ENCODE measurements around the gene OR10AD1.
"Not testable (repeated sequence)": the region's sequence is repeated elsewhere in the genome, so short reads cannot be mapped to it uniquely, and the experiment has no call there.

OR10AD1 gene, protein sequence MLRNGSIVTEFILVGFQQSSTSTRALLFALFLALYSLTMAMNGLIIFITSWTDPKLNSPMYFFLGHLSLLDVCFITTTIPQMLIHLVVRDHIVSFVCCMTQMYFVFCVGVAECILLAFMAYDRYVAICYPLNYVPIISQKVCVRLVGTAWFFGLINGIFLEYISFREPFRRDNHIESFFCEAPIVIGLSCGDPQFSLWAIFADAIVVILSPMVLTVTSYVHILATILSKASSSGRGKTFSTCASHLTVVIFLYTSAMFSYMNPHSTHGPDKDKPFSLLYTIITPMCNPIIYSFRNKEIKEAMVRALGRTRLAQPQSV

DNA sequence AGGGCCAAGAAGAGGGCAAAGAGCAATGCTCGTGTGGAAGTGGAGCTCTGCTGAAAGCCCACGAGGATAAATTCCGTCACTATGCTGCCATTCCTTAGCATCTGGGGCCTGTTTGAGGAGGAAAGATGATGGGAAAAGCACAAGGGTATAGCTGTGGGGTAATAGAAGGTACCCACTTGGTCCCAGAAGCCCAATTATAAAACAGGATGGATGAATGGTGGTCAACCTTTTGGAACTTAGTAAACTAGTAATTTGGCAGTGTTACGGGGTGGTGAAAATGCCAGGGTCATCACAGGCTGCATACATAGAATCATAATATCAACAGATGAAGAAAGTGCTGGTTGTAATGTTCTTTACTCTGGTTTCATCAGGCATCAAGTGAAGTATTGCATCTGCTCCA lies at the start of gene OR10AD1:
Gene OR10AD1 (minus strand): TSS at position 101 of the 400 bp plus-strand sequence. CDS start 0 bp downstream, at position 101.
- no peak for DNase-seq

DNA sequence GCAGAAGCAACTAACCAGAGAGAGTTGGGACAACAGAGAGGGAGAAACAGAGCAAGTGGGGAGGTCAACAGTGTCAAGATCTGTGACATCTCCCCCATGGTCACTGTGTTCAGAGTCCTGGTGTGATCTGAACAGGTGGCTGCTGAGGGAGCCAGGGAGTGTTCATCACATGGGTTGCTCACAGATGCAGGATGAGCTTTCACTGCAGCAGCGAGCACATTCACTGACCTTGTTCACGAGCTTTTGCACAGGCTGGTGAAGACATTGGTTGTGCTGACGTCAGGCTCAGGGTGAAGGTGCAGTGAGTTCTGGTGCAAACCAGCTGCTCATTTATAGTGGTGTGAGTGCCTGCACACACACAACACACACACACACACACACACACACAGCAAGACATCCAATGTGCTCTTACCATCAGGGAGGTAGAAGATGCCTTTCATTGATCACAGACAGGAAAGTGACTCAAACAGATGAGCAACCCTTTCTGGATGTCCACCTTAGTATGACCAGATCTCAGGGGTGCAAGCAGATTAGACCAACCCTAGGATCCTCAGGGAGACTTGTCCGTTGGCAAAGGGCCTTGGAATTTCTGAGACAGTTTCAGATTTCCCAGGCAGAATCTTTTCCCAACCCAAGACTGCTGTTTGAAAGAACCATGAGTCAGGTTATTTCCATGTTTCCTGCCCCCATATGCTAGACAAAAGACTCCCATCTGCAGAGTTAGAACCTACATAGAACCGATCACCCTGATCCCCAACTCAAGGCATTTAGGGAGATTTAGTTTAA lies 44.3 kb upstream of the OR10AD1 start:
- no peak for DNase-seq

DNA sequence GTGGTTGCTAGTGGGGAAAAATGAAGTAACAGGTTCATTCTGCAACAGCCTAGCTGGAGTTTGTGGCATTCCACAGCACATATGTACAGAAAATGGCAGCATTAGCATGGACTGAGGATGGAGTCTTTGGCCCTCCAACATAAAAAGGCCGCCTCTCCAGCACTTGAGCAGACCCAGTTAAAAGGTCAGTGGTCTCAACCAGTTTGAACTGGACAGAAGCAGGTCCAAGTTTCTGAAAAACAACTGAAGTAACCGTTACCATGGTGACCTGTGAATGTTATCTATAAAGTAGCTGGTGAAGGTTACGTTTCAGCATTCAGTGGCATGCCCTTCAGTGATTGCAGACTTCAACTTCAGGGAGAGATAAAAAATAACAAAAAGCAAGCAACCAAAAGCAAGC lies 34.1 kb upstream of the OR10AD1 start:
- DNase-seq: no peak

DNA sequence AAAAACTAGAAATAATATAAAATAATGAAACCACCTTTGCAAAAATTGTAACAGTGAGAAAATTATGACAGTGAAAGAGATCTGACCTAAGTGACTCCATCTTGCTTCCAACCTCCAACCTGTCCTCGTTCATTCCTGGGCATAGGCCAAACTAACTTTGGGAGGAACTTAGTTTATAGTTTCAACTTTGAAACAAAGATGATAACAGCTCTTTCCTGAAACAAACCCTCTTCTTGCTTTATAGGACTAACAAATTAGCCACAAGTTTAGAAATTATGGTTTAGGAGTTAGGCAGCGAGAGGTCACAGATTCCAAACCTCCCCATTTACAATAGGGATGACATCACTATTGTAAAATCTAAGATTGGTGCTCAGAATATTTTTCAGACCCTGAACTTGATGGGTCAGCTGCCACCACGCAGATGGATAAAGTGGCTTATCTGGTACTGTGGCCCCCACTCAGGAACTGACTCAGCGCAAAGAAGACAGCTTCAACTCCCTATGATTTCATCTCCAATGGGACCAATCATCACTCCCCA lies 32.8 kb upstream of the OR10AD1 start:
- DNase-seq: no peak

DNA sequence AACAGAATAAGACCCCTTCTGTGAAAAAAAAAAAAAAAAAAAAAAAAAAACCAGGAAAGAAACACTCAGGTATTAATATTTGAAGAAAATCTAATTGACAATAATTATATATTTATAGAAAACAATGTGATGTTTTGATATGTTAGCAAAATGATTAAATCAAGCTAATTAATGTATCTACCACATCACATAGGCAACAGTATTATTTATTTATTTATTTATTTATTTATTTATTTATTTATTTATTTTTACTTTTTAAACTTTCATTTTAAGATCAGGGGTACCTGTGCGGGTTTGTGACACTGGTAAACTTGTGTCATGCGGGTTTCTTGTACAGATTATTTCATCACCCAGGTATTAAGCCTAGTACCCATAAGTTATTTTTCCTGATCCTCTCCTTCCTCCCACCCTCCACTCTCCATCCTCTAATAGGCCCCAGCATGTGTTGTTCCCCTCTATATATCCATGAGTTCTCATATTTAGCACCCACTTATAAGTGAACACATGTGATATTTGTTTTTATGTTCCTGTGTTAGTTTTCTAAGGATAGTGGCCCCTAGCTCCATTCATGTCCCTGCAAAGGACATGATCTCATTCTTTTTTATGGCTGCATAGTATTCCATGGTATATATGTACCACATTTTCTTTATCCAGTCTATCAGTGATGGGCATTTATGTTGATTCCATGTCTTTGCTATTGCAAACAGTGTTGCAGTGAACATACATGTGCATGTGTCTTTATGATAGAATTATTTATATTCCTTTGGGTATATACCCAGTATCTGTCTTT lies 28.3 kb upstream of the OR10AD1 start:
- DNase-seq: not testable (repeated sequence)

DNA sequence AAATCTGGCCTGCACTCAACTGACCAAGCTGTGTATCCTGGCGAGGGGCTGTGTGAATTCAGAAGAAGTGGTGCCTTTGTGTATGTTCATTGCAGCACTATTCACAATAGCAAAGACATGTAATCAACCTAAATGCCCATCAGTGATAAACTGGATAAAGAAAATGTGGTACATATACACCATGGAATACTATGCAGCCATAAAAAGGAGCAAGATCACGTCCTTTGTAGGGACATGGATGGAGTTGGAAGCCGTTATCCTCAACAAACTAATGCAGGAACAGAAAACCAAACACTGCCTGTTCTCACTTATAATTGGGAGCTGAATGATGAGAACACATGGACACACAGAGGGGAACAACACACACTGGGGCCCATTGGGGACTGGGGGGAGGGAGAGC lies 21.4 kb upstream of the OR10AD1 start:
- DNase-seq: not testable (repeated sequence)

DNA sequence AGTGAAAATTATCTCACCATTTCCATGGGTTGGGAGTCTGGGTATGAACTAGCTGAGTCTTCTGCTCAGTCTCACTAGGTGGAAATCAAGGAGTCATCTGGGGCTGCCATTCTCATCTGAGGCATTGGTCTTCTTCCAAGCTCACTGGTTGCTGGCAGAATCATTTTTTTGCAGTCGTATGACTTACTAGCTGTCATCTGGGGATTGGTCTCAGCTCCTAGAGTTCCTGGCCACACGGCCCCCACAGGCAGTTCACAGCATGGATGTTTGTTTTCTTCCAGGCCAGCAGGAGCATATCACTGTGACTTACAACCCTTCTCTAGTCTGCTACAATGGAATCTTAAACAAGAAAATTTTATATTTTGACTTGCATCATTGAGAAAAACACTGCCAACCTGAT lies 18.6 kb upstream of the OR10AD1 start:
- DNase-seq: no peak

DNA sequence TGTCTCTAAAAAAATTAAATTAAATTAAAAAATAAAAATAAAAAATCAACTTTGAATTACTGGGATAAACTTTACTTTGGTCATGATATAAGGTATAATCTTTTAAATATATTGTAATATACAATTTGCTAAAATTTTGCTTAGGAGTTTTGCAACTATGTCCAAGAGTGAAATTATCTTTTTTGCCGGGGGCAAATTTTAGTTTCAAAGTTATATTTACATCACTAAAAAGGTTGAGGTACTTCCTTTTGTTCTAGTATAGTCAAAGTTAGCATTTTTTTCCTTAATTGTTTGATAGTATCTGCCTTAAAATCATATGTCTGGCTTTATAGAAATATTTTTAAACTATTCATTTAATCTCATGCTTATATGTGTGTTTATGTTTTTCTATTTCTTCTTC lies 17.6 kb upstream of the OR10AD1 start:
- no peak for DNase-seq

DNA sequence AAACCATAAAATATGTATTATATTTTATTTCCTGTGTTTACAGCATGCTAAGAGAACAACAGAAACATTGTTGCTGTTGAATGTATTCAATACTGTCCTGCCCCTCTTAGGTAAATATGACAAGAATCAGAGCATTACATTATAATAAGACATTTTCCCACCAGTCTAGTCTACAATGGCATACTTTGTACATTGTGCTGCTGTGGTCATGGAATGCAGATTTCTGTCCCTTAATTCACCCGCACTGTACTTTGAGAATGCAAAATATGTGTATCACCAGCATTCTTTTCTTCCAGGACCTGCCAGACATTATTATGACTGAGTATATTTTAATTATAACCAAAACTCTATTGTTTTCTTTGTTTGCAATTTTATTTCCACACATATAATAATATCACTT lies 16.5 kb upstream of the OR10AD1 start:
- DNase-seq: no peak

DNA sequence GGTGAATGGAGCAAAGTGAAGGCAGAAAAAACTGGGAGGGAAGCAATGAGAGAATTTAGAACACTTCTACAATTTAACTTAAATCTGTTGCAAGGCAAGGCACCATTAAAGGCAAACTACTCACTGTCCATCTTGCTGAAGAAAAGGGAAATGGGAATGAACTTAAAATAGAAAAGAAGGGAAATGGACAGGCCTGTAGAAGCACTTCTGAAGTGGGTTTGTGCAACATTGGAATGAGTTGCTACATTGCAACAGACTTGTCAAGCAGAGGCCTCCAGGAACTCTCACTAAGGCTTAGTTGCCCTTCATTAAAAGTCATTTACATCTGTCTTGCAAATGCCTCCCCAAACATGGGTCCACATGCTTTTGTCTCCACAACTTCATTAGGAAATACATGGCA lies 13.7 kb upstream of the OR10AD1 start:
- DNase-seq: no peak

DNA sequence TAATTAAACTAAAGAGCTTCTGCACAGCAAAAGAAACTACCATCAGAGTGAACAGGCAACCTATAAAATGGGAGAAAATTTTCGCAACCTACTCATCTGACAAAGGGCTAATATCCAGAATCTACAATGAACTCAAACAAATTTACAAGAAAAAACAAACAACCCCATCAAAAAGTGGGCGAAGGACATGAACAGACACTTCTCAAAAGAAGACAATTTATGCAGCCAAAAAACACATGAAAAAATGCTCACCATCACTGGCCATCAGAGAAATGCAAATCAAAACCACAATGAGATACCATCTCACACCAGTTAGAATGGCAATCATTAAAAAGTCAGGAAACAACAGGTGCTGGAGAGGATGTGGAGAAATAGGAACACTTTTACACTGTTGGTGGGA lies 6.4 kb upstream of the OR10AD1 start:
- not testable (repeated sequence) for DNase-seq

DNA sequence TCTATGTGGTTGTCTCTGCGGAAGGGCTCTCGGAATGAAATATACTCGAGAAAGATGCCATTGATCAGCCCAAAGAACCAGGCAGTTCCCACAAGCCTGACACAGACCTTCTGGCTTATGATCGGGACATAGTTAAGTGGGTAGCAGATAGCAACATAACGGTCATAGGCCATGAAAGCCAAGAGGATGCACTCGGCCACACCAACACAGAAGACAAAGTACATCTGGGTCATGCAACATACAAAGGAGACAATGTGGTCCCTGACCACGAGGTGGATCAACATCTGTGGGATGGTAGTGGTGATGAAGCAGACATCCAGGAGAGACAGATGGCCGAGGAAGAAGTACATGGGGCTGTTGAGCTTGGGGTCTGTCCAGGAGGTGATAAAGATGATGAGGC lies 326 bp downstream of the OR10AD1 start:
- DNase-seq: no peak

DNA sequence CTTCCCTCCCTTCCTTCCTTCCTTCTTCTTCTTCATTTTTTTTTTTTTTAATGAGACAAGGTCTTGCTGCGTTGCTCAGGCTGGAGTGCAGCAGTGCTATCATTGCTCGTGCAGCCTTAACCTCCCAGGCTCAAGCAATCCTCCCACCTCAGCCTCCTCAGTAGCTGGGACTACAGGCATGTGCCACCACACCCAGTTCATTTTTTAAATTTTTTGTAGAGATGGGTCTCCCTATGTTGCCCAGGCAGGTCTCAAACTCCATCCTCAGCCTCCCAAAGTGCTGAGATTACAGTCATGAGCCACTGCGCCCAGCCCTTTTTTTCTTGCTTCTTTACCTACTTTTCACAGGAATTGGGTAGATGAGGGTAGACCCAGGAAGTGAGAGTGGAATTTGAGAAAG lies 1.6 kb downstream of the OR10AD1 start:
- no peak for DNase-seq

DNA sequence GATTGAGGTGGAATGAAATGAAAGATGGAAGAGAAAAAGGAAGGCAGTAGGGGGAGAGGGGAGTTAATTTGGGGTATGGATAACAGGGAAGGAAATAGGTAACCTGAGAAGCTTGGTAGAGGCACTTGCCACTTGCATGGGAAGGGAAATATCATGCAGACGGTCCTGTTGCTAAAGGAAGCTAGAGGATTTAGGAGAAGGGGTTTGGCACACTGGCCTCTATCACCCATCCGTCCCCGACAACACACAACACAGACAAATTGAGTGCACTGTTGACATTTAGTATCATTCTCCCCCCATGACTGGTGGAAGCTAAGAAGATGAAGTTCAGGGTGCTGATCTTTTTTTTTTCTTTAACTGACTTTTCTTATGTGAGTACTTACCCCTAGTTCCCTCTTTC lies 2.0 kb downstream of the OR10AD1 start:
- DNase-seq: no peak

DNA sequence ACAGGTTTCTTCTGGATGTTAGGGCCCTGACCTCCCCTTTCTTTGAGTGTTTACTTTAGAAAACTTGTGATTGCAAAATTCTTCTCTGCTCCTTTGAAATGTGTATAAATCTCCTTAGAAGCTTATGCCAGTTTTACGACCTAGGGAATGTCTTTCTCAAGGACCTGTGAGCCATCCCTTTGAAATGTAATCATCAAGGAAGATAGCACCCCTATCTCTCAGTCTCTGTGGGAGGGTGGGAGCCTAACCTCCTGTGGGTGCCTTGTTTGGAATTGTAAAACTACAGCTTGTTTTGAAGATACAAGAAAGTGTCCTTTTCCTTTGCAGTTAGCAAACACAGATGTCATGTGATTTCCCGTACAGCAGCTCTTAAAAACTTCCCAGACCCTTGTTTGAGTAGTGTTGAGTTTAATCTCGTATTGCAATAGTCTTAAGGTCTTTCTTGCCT lies 3.3 kb downstream of the OR10AD1 start:
- no peak for DNase-seq

DNA sequence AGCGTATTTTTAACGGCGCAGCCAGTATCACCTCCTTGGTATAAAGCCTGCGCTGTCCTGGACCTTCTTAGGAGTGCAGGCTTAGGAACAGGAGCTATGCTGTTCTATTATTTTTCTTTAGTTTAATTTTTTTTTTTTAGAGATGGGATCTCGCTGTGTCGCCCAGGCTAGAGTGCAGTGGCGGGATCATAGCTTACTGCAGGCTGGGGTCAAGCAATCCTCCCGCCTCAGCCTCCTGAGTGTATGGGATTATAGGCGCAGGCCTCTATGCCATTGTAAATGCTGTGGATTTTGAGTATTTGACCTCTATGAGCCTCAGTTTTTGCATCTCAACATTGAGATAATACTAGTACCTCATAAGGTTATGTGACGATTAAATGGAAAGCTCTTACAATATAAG lies 4.1 kb downstream of the OR10AD1 start:
- DNase-seq: no peak

DNA sequence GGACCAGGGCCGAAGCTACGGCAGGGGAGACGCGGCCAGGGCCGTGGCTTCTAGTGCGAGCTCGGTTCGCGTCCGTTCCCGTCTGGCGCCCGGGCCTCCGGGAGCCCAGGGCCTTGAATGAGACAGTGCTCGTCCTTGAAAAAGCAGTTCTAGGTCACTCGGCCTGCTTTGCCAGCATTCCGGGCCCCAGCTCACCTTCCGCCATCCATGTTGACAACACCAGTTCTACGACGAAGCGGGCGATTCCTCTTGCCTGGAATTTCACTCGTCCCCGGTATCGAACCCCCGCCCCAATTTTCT lies 4.5 kb downstream of the OR10AD1 start:
- DNase-seq: no peak

DNA sequence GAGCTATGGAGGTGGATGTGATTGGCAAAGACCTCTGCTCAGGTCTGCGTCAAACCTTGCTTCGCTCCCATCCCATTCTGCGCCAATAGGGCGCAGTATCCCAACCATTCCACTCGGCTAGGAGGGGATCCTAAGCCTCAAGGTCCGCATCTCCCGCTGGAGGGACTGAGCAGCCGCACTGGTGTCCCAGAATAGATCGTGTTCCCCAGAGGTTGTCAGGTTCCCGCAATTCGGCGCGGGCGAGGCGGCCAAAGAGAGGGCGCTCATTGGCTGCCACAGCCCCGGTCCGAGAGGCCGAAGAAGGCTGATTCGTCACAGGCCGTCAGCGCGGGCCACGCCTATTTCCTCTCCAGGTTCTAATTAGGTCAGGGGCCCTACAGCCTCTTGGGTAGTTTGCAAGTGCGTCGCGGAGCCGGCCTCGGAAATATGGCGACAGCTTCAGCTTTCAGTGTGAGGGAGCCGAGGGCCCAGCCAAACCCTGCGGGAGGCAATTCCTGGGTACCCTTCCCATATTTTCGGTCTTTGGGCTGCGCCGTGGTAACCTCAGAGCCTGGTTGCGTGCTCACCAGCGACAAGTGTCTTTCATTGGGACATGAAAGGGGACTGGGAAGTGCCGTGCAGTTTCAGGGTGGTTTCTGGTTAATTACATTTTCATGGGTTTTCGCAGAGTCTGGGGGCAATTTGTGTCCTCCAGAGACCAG lies 5.0 kb downstream of the OR10AD1 start:
- DNase-seq: no peak

DNA sequence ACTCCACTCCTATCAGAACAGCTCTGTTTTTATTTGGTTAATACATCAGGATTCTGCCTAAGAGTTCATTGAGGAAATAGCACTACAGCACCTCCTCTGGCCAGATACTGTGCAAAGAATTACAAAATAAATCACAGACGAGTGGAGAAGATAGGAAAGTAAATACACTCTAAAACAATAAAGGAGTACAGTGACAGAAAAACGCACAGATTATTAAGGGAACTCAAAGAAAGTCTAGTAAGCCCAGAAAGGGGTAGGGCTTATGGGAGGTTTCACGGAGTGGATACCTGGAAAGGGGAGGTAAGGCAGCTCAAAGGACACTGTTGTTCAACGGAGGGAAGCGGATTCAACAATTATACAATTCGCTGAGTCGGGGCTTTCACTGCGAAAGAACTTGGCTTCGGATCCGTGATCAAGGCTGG lies 5.5 kb downstream of the OR10AD1 start:
- DNase-seq: no peak

DNA sequence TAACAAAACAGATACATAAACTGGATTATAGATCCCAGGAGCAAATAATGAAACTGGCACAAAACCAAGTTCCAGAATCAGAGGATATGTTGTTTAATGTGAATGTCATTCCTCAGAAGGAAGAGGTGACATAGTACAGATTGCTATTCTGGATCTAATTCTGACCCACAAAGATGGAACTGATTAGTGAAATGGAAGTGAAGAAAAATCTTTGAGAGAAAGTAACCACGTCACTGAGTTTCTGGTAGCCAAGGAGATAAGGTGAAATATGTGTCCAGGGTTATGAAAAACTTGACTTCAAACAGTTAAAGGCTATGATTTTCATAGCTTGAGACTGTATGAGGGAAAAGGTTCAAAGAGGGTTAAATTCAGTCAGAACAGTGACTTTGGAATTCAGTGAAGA lies 8.3 kb downstream of the OR10AD1 start:
- no peak for DNase-seq

DNA sequence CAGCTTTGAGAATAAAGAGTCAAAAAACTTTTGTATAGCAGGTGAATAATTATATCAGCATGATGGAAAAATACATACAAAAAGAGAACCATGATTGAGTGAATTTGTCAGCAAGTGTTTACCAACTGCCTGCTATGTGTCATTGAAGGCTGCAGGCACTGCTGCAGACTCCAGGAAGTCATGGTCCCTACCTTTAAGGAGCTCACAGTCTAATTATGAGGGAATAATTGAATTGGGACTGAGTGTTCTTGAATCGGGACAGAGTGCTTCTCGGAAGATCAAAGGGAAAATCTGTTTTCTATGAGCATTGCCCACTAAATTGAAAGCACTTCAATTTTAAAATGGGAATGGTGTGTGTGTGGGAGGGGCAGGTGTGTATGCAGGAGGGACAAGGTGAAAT lies 9.5 kb downstream of the OR10AD1 start:
- DNase-seq: no peak

DNA sequence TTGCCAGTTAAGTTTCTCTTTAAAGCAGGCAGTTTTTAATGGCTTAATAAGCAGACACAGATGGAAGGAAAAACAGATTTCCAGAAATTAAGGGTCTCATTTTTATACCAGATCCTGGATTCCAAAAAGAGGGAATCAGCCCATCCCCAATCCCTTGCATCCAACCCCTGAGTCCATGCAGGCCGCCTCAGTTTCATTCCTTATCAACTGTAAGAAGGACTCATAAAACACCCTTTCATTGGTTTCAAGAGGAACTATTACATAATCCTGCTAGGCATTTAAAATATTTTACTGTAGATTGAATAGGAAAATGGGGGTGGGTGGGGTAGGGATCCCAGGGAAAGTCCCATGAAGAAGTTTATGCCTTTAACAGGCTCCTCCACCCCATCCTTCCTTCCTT lies 10.2 kb downstream of the OR10AD1 start:
- DNase-seq: no peak

DNA sequence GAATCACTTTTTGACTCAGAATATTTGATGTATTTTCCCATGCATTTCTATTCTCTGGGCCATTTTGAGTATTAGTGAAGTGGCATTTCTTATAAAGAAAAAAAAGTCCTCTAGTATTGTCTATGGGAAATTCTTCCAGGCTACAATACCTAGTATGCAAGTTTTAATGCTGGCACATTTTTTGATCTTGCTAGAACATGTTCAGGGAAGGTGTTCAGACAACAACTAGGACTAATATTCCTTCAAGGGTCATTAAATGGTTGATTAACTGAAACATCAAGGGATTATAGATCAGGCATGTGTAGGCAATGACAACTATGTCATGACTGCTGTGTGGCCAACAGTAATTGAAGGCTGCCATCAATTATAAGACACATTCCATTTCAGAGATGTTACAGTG lies 12.0 kb downstream of the OR10AD1 start:
- no peak for DNase-seq

Data from NCI-H146 (cell line).